BLaER1 treated with 17β-estradiol and CSF1 and Interleukin-3, amounts not matched to agents 10 nM and 100 nM (cell line): ENCODE results near the gene CEP89.
"Not testable (repeated sequence)": the region's sequence is repeated elsewhere in the genome, so short reads cannot be mapped to it uniquely, and the experiment has no call there.

Experiments used
- H3K27ac ChIP-seq, 11 experiments: shearing (Covaris generic); formaldehyde crosslinking; 2 replicates each; pipeline ENCODE4 v1.8.1; 2022
- H3K27me3 ChIP-seq, 11 experiments: shearing (Covaris generic); formaldehyde crosslinking; 2 replicates each; pipeline ENCODE4 v1.8.1; 2022
- H3K36me3 ChIP-seq, 11 experiments: shearing (Covaris generic); formaldehyde crosslinking; 2 replicates each; pipeline ENCODE4 v1.8.1; 2022
- H3K4me1 ChIP-seq, 10 experiments: shearing (Covaris generic); formaldehyde crosslinking; 2 replicates each; pipeline ENCODE4 v1.8.1; 2022
- H3K4me2 ChIP-seq, 11 experiments: shearing (Covaris generic); formaldehyde crosslinking; 2 replicates each; pipeline ENCODE4 v1.8.1; 2022
- H3K4me3 ChIP-seq, 10 experiments: shearing (Covaris generic); formaldehyde crosslinking; 2 replicates each; pipeline ENCODE4 v1.8.1; 2022
- H3K9ac ChIP-seq, 11 experiments: shearing (Covaris generic); formaldehyde crosslinking; 2 replicates each; pipeline ENCODE4 v1.8.1; 2022
- H3K9me3 ChIP-seq, 11 experiments: shearing (Covaris generic); formaldehyde crosslinking; replicated peaks in 1 of 11; 2 replicates each; pipeline ENCODE4 v1.8.1; 2022
- H4K20me1 ChIP-seq, 11 experiments: shearing (Covaris generic); formaldehyde crosslinking; 2 replicates each; pipeline ENCODE4 v1.8.1; 2022
- Cebpa-rat ChIP-seq, 11 experiments: shearing (Covaris generic); IDR thresholded peaks; 2 replicates each; pipeline ENCODE4 v1.8.1; 2022

Gene CEP89

DNA sequence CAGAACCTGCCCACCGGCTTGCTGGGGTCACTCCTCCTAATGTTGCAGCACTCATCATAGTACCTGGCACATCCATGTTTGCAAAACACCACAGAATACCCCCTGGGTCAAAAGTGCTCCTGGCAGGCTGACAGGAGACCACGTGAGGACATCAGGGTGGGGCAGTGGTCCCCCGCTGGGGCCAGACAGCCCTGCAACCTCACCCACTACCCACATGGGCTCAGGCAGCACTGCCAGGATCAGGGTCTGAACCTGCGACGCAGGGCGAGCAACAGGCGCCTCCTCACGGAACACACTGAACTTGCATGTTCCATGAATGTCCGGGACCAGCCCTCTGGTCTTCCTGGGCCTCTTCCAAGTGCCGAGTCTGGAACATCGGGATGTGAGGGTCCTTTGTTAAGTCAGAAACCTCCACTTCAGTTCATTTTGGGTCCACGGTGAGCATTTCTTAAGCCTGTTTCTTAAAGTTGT is 100.7 kb downstream of the CEP89 start:
- Histone ChIP-seq H3K9ac (no peak overlapping the region), H3K27ac (no peak overlapping the region), H3K9me3 (no peaks in the 10 kb centered on the region), H3K36me3 (no peaks in the 10 kb centered on the region), H3K27me3 (no peaks in the 10 kb centered on the region), H3K4me1 (peaks cover 0 to 7% (median 0%) of the 10 kb centered on the region in 10 experiments; a peak in 3 of 20 replicates), H3K4me2 (no peak overlapping the region), H4K20me1 (no peaks in the 10 kb centered on the region), H3K4me3 (no peak overlapping the region)
- TF ChIP-seq Cebpa-rat (IDR thresholded peaks at IDR 0.05) = no peak

DNA sequence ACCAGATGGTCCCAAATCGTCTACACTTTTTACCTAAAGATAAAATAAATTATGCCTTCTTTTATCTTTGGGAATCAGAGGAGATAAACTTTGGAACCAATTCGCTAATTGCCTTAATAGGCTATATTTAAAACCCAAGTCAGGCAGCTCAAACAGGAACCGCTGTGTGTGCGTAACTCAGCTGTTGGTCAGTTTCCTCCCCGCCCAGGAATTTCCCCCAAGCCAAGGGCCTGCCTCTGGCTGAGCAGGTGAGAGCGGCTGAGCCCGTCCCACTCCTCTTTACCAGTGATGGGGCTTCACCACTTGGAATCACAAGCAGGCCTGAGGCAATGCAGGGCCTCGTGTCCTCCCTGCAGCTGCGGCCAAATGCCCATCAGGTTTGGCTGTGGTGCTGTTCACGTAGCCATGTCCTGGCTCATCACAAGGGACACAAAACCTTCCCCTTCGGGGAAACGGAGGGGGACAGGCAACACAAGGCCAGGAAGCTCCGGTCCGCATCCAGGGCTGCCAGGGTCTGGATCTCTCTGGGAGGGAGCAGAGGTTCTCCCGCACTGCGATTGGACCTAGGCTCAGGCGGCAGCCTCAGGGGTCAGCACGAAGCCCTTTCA is 101.7 kb downstream of the CEP89 start:
- no peaks in the 10 kb centered on the region for H3K27me3 ChIP-seq
- no peak overlapping the region for H3K27ac ChIP-seq
- H3K9me3 ChIP-seq = no peaks in the 10 kb centered on the region
- no peaks in the 10 kb centered on the region for H3K36me3 ChIP-seq
- H3K4me3 ChIP-seq = no peak overlapping the region
- H3K4me2 ChIP-seq = no peak overlapping the region
- TF ChIP-seq Cebpa-rat (IDR thresholded peaks at IDR 0.05) = no peak
- H3K4me1 ChIP-seq = peaks cover 0 to 9% (median 0%) of the 10 kb centered on the region in 10 experiments; a peak in 3 of 20 replicates
- H3K9ac ChIP-seq = no peak overlapping the region
- H4K20me1 ChIP-seq = no peaks in the 10 kb centered on the region

- Histone ChIP-seq H3K9me3 (no peaks in the 10 kb centered on the region), H3K9ac (no peak within 1 kb of the TSS), H3K27me3 (no peaks in the 10 kb centered on the region), H3K4me2 (no peak within 1 kb of the TSS), H3K27ac (no peak within 1 kb of the TSS), H3K36me3 (no peaks in the 10 kb centered on the region), H4K20me1 (no peaks in the 10 kb centered on the region), H3K4me3 (no peak within 1 kb of the TSS), H3K4me1 (peaks cover 0 to 9% (median 0%) of the 10 kb centered on the region in 10 experiments; a peak in 3 of 20 replicates)
- no peak for TF ChIP-seq Cebpa-rat (IDR thresholded peaks at IDR 0.05)
Measured at GRCh38 chr19:32869369-32869965, 102.3 kb downstream of the CEP89 start, which contains the start of gene SLC7A9. TSS of gene SLC7A9 (minus strand) at chr19:32869767. CDS start at chr19:32868534, 1,233 bp downstream.

DNA sequence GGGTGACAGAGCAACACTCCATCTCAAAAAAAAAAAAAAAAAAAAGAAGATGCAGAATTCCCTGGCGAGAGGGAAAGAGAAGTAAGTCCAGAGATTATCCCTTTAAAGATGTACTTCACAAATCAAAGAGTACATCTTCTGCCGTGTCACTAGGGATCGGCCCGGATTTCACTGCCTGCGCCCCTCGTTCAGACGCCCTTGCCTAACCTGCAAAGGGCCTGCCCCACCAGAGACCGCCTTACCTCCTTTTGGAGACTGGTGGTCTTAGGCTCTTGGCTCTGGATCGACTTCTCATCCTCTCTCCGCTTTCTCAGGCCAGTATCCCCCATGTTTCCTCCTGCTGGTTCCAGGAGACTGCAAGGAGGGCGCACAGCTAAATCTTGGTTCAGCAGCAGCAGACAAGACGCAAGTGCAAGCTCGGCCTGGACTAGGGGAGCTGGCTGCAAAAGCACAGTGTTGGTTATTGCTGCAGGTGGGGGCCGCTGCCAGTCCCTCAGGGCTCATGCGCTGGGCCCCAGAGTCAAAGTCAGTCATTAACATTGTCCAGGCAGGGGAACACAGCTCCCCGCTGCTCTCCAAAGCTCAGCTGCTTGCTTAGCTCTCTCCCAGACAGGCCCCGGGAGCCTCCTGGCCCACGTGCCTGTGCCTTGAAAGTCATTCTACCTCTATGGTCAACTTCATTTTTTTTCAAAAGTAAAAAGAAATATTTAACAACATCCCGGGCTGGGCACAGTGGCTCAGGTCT is 103.4 kb downstream of the CEP89 start:
- Histone ChIP-seq H3K4me3 (no peak overlapping the region), H3K4me2 (no peak overlapping the region), H3K27me3 (no peaks in the 10 kb centered on the region), H3K9me3 (no peaks in the 10 kb centered on the region), H3K36me3 (no peaks in the 10 kb centered on the region), H3K27ac (no peak overlapping the region), H4K20me1 (no peaks in the 10 kb centered on the region), H3K9ac (no peak overlapping the region), H3K4me1 (peaks cover 0 to 5% (median 0%) of the 10 kb centered on the region in 10 experiments; a peak in 2 of 20 replicates)
- no peak for TF ChIP-seq Cebpa-rat (IDR thresholded peaks at IDR 0.05)

- not testable (repeated sequence) for H3K27me3 ChIP-seq, H3K27ac ChIP-seq, H3K4me1 ChIP-seq, H3K4me3 ChIP-seq, H3K4me2 ChIP-seq, H3K36me3 ChIP-seq, H3K9ac ChIP-seq, H4K20me1 ChIP-seq, H3K9me3 ChIP-seq
Measured at GRCh38 chr19:32867436-32867835, 104.3 kb downstream of the CEP89 start.

DNA sequence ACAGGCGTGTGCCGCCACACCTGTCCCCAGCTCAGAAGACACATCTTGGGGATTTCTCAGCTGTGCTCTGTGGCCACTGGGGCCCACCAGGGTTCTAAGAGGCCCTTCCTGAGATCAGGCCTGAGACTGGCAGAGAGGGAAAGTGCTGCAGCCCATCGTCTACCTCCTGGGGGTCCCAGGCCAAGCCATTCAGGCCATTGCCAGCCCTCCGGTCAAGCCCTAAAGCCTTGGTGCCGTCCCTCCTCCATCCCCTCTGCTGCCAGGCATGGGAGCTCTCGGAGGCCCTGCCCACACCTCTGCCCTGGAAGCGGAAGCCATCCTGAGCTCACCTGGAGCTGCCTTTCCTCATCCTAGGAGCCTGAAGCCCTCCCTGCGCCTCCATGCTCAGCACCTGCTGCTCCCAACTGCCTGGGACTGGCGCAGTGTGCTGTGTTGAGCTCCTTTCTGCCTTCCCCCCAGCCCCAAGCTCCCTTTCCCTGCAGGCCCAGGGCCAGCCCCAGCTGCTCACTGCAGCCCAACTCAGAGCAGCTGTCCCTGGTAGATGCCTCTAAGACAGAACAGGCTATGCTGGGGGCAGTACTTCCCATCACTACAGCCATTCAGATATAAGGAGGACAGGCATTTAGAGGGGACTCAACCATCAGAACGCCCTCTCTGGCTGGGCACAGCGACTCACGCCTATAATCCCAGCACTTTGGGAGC is 105.0 kb downstream of the CEP89 start:
- TF ChIP-seq Cebpa-rat (IDR thresholded peaks at IDR 0.05) = no peak
- Histone ChIP-seq H3K4me1 (peaks cover 0 to 5% (median 0%) of the 10 kb centered on the region in 10 experiments; a peak in 2 of 20 replicates), H3K9me3 (no peaks in the 10 kb centered on the region)

GRCh38 chr19:32866061-32866460 is 105.7 kb downstream of the CEP89 start:
- no peak overlapping the region for H3K4me3 ChIP-seq
- no peak overlapping the region for H3K27ac ChIP-seq
- H3K9ac ChIP-seq = no peak overlapping the region

More for the DNA sequence above, 105.0 kb downstream of the CEP89 start:
- Histone ChIP-seq H3K4me3 (no peak overlapping the region), H3K27ac (no peak overlapping the region), H3K4me2 (no peak overlapping the region), H3K27me3 (no peaks in the 10 kb centered on the region), H3K36me3 (no peaks in the 10 kb centered on the region), H3K9ac (no peak overlapping the region), H4K20me1 (no peaks in the 10 kb centered on the region)

DNA sequence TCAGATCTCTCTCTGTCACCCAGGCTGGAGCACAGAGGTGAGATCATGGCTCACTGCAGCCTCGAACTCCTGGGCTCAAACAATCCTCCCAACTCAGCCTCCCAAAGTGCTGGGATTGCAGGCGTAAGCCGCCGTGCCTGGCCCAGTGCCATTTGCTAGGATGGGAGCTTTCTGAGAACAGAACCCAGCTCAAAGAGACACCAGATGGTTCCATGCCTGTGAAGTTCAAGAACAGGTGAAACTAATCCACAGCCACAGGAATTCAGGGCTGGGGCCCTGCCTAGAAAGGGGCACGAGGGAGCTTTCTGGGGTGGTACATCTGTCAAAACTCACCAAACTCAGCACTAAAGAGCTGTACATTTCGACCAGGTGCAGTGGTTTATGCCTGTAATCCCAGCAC is 106.4 kb downstream of the CEP89 start:
- Histone ChIP-seq H3K9me3 (no peaks in the 10 kb centered on the region), H3K27ac (no peak overlapping the region), H3K9ac (no peak overlapping the region), H3K36me3 (no peaks in the 10 kb centered on the region), H3K27me3 (no peaks in the 10 kb centered on the region), H4K20me1 (no peaks in the 10 kb centered on the region), H3K4me2 (no peak overlapping the region), H3K4me1 (peaks cover 0 to 5% (median 0%) of the 10 kb centered on the region in 10 experiments; a peak in 2 of 20 replicates), H3K4me3 (no peak overlapping the region)
- no peak for TF ChIP-seq Cebpa-rat (IDR thresholded peaks at IDR 0.05)

More at GRCh38 chr19:32866061-32866460, 105.7 kb downstream of the CEP89 start:
- Histone ChIP-seq H3K27me3 (no peaks in the 10 kb centered on the region), H3K9me3 (no peaks in the 10 kb centered on the region), H3K4me1 (peaks cover 0 to 5% (median 0%) of the 10 kb centered on the region in 10 experiments; a peak in 2 of 20 replicates), H3K4me2 (no peak overlapping the region), H4K20me1 (no peaks in the 10 kb centered on the region), H3K36me3 (no peaks in the 10 kb centered on the region)
- no peak for TF ChIP-seq Cebpa-rat (IDR thresholded peaks at IDR 0.05)
